Measurements from ENCODE around the gene TMEM44.

DNA sequence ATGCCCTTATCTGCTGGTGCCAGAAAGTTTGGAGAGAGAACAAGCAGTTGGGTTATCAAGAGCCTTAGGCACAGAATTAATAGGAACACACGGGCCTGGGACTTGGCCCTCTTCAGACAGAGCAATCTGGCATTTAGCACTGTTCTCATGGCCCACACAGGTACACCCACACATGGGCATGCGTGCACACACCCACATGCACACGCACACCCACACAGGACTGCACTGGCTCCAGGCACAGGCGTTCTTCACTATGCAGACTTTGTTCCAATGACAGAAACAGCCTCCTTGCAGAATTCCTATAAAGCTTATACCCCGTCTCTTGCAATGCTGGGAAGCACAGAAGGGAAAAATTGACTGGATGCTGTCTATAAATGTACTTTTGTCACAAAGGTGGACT is 36.3 kb downstream of the TMEM44 start:
- TF ChIP-seq, protein P1, sequence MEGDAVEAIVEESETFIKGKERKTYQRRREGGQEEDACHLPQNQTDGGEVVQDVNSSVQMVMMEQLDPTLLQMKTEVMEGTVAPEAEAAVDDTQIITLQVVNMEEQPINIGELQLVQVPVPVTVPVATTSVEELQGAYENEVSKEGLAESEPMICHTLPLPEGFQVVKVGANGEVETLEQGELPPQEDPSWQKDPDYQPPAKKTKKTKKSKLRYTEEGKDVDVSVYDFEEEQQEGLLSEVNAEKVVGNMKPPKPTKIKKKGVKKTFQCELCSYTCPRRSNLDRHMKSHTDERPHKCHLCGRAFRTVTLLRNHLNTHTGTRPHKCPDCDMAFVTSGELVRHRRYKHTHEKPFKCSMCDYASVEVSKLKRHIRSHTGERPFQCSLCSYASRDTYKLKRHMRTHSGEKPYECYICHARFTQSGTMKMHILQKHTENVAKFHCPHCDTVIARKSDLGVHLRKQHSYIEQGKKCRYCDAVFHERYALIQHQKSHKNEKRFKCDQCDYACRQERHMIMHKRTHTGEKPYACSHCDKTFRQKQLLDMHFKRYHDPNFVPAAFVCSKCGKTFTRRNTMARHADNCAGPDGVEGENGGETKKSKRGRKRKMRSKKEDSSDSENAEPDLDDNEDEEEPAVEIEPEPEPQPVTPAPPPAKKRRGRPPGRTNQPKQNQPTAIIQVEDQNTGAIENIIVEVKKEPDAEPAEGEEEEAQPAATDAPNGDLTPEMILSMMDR (IDR thresholded peaks at IDR 0.05; ENCODE audit: low read depth, low read length), result no peak
- TF ChIP-seq EZH2phosphoT487 (IDR thresholded peaks at IDR 0.05; ENCODE audit: low read depth), result no peak
